ENCODE data around the gene NPHS1. TPM values are rescaled to one million over a fixed set of nuclear protein-coding genes. Genes with fewer than 3 reads are reported as not detected.

The NPHS1 gene
- total and polyA plus RNA-seq, 2 of the 8 experiments (the other 6 are each of a cell fraction or from before 2014, with no cell fraction given): 1.3 to 1.4 TPM

DNA sequence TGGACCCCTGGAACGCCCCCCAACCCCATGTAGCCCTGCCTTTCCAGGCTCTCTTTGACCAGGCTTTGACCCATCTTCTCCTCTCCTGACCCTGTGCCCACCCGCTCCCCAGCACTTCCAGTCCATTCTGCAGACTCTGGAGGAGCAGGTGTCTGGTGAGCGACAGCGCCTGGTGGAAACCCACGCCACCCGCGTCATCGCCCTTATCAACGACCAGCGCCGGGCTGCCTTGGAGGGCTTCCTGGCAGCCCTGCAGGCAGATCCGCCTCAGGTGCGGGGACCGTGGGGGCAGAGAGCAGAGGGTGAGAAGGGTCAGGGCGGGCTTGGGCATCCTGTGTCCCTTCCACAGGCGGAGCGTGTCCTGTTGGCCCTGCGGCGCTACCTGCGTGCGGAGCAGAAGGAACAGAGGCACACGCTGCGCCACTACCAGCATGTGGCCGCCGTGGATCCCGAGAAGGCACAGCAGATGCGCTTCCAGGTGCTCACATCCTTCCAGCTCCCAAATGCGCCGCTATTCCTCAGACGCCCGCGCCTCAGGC, 22.2 kb upstream of the NPHS1 start (continued):
- TF ChIP-seq KDM1A (IDR thresholded peaks at IDR 0.05; ENCODE audit: borderline replicate concordance, low read length): no peak
